Left colon (tissue), 2 donors: ENCODE measurements around the gene TASP1. TPM values are rescaled to one million over a fixed set of nuclear protein-coding genes. Genes with fewer than 3 reads are reported as not detected.
A peak's percentile ranks its signal among the peaks of the same experiment; 100 is the strongest.

Experiments
- ATAC-seq: fragments of 200-7000 bp; cut with Tn5 transposase; one replicate; pipeline ENCODE4 v1.9.1; 2020; ENCODE audit warnings: mild to moderate bottlenecking, moderate library complexity
- DNase-seq, 2 donors: peaks; one replicate each; pipeline ENCODE4 v3.0.0-alpha.2; 2020
- intact Hi-C, 2 donors: fragments of 100-400 bp; cut with DNase I in 1 of 2; cut with micrococcal nuclease in 1 of 2; formaldehyde crosslinking; loops; one replicate each; pipeline versions ENCODE4 v1.11.2 to v1.14.0; 2022; cut with DNase I, micrococcal nuclease
- total RNA-seq, 2 donors: library from RNA; stranded (reverse); fragmentation: NEBNext Ultra II Directional; extraction: Animal tissue kit (Norgen Biotek cat#: 25700); gene quantifications; one replicate each; pipeline ENCODE4 v1.2.1, GENCODE V29; 2021
- donor health status: DM: no; HTN: no; CAD: no.
- donor health status: DM: yes; HTN: yes; CAD: no.

TASP1 gene
- total RNA-seq, 2 donors from 2014 or later, result 14.3 TPM

DNA sequence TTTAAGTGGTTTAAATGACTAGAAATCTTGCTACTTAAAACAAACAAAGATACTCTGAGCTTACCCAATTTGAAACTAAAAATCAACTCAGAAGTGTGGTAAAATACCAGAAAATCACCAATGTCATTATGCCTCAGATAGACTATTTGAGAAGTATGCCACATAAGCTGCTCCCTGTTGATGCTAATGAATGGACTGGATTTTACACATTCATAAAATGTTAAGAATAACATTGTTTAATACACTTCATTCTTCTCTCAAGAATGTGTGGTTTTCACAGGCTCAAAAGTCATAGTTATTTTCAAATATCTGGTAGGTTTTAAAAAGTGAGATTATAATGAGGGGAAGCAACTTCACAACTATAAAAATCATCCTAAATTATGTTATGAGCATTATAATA lies 170.6 kb downstream of the TASP1 start:
- intact Hi-C loops, result no loop called here
- DNase-seq (no peak), ATAC-seq (no peak)

DNA sequence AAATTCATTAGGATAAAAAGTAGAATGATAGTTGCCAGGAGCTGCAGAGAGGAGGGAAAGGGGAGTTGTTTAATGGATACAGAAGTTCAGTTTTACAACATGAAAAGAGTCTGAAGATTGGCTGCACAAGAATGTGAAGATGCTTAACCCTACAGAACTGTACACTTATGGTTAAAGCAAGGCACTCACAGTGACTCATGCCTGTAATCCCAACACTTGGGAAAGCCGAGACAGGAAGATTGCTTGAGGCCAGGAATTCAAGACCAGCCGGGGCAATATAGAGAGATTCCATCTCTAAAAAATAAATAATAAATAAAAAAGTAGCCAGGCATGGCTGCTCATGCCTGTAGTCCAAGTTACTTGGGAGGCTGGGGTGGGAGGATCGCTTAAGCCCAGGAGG lies 174.0 kb downstream of the TASP1 start:
- DNase-seq, result no peak
- intact Hi-C loops, result no loop called here
- ATAC-seq, result no peak

DNA sequence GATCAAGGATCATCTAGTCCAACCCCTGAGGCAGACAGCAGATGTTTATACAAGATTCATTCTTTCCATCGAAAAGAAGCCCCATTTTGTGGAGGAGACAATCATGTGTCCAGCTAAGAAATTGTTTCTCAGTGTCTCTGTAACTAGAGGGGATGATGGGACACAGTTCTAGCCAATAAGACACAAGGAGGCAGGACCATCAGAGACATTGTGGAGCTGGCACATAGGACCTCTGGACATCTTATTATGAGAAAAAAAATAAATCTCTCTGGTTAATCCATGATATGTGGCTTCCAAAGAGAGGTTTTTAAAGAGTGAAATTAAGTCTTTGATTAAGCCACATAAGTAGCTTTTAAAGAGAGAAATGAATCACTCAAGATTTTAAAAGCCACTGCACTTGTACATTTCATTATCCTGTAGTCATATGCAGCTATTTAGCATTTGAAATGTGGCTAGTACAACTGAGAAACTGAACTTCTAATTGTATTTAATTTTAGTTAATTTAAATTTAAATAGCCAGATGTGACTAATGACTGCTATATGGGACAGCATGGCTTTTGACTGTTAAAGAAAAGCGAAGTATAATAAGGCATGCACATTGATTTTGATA lies 176.8 kb downstream of the TASP1 start:
- intact Hi-C loops, result no loop called here
- DNase-seq (no peak), ATAC-seq (no peak)

DNA sequence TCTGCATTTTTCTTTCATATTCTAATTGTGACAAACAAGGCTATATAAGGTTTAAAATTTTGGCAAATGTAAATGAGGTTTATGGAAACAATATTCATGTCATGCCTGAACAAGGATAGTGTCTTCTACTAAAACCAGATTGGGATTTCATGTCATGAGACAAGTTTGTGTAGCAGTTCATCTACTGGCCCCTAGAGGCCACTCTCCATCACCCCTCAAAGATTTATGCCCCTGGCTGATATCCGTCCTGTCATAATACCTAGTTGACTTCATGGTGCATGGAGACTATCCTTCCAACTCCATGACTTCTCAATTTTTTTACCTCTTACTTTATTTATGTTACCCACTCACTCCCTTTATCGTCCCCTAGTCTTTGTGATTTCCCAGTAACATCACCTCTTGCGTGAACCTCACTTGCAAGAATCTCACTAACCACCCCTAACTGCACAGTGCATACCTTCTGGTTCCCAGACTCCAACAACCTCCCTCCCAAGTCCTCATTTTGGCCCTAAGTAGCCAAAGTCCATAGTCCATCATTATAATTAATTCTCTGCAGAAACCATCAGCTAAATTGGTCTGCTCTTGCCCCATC lies 179.8 kb downstream of the TASP1 start:
- intact Hi-C loops, result no loop called here
- peak; percentile 82 for ATAC-seq
- DNase-seq, result peak in 1 of 2 donors; percentile 11

DNA sequence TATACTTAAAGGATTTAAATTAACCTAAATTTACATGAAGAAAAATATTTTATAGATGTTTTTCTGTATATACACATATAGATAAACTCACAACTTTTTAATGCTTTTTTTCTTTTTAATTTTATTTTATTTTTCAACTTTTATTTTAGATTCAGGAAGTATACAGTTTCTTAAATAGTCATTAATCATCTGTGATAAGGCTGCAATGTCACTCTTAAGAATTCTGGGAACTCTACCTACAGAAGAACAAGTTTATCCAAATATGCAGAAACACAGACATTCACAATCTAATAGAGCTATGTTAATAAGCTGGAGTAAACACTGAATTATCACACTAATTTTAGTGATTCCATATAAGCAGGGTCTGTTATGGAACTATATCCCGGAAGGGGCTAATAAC lies 181.2 kb downstream of the TASP1 start:
- intact Hi-C loops, result no loop called here
- DNase-seq (no peak), ATAC-seq (no peak)

DNA sequence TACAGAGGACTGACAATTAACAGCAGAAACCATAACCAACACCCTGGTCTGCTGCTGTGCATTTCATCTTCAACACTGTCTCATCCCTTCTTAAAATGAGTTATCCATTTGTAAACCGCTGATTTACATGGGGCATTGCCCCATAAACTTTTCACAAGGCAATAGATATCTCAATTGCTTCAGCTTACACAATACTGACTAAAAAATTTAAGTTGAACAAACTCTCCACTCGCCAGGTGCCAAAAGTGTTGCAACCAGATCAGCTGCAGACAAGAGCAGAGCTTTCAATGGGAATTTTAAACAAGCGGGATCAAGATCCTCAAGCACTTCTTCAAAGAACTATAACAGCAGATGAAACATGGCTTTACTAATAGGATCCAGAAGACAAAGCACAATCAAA lies 183.0 kb downstream of the TASP1 start:
- DNase-seq (no peak), ATAC-seq (no peak)
- intact Hi-C loops, result no loop called here

DNA sequence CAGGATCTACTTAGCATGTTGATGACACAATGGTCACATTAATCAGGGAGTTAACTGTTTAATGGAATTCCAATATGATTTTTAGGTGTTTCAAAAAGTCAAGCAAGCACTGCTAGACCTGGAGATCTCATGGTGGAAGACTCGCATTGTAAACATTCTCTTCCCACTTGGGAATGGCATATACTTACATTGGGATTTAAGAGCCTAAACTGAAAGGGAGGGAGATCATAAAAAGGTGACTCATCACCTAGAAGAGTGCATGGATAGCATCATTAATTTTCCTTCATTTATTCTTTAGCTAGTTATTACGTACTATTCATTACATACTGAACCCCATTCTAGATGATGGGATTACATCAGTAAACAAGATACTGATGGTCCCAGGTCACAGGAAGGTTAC lies 185.4 kb downstream of the TASP1 start:
- no peak for ATAC-seq
- intact Hi-C loops, result no loop called here
- DNase-seq, result no peak

DNA sequence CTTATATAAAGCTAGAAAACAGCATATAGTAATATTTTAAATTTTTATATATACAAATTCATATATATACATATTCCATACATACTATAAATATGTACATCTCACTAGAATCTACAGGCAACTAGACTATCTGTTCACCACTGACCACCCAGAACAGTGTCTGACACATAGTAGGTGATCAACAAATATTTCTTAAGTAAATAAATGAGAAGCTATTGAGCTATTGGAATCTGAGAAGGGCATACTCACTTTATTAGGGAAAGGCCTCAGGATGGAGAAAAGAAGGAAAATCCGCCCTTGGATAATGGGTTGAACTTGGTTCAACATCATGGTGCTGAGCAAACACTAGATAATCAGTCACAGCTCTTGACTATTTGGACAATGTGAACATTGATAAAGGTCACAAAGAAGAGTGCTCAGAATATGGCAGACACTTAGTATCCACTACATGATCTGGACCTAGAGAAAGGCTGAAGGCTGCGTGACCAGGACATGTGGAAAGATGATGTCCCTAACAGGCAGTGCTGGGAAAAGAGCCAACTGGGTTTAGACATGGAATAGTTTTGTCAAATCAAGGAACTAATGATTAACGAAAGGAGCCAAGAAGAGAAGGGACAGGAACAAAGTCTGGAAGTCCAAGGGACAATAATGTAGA lies 186.1 kb downstream of the TASP1 start:
- intact Hi-C loops, result no loop called here
- no peak for DNase-seq
- ATAC-seq, result no peak

DNA sequence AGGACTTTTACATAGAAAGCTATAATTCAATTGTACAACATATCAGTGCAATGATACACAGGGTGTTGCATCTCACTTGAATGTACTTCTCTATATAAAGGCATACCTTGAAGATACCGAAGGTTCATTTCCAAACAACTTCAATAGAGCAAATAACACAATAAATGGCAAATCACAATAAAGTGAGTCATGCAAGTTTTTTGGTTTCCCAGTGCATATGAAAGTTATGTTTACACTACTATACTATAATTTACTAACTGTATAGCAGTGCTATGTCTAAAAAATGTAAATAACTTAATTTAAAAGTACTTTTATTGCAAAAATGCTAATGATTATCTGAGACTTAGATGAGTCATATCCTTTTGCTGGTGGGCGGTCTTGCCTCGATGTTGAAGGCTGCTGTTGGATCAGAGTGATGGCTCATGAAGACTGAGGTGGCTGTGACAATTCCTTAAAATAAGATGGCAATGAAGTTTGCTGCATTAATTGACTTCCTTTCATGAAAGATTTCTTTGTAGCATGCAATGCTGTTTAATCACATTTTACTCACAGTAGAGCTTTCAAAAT lies 188.8 kb downstream of the TASP1 start:
- intact Hi-C loops, result no loop called here
- DNase-seq (no peak), ATAC-seq (no peak)

DNA sequence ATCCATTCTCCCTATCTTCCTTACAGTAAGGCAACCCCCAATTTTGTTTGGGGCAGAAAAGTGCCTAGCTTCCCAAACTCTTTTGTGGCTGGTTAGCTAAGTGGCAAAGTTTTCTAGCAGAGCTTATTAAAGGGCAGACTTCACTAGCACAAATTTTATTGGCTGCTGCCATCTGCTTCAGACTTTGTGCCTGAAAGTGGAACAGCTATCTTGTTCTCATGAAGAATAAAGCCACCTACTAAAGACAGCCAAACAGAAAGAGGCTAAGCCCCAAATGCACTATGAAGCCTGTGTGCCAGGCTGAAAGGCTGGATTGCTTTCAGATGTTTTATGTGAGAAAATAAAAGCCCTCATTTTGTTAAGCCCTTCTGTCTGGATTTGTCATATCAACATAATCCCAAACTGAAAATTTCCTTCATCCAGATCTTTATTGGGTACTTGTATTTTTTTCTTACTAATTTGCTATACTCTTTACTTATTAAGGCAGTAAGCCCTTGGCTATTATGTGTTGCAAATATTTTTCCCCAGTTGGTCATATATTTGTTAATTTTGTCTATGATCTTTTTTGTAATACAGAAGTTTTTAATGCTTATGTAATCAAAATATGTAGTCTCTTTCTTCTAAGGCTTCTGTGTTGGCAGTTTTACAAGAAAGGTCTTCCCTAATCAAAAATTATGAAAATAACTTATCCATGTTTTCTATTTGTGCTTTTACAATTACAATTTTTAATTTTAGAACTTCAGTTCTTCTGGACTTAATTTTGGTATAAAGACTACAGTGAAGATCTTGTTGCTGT lies 191.1 kb downstream of the TASP1 start:
- ATAC-seq, result no peak
- intact Hi-C loops, result no loop called here

DNA sequence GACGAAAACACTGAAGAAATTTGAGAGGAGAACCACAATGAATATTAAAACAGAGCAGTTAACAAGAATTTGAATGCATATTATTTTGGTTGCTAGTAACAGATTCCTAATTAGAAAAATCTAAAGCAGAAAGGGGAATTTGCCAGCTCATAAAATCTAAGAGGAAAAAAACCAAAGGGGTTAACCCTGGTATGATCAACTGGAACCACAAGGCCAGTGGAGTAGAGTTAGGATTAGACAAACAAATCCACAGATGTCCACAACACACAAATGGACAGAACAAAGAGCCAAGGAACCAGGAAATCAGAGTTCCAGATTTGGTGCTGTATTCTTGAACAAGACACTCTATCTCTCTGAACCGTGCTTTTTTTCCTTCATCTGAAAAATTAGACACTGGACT lies 195.0 kb downstream of the TASP1 start:
- intact Hi-C loops, result no loop called here
- DNase-seq (no peak), ATAC-seq (no peak)

More for the DNA sequence above, 191.1 kb downstream of the TASP1 start:
- DNase-seq, result no peak

DNA sequence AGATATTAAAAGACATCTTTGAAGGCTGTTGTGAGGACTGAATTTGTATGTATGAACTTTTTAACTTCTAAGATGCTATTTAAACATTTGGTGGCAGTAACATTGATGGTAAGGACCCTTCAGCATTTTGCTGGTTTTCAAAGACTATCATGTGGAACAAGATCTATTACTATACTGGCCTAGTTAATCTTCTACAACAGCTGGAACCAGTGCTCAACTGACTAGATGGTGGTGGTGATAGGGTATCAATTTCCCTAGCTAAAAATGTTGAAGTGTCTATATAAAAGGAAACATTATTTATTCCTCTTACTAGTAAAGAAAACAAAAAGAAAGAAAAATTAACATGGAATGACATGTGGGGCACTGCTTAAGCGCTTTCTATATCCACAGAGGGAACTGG lies 195.7 kb downstream of the TASP1 start:
- no peak for ATAC-seq
- intact Hi-C loops, result no loop called here
- no peak for DNase-seq

DNA sequence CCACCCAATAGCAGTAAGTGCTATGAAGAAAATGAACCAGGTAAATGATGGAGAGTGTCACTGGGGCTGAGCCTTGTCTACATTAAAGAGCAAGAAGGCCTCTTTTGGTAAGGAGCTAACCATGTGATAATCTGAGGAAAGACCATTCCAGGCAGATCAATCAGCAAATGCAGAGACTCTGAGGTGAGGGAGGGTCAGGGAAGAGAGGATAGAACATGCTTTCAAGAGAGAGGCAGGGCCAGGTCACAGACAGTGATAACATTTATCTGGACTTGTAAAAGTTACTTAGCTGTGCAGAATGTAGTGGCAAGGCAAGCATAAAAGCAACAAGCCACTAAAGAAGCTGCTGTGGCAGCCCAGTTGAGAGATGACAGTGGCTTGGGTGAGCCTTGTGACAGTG lies 197.3 kb downstream of the TASP1 start:
- DNase-seq, result no peak
- no peak for ATAC-seq
- intact Hi-C loops, result no loop called here

DNA sequence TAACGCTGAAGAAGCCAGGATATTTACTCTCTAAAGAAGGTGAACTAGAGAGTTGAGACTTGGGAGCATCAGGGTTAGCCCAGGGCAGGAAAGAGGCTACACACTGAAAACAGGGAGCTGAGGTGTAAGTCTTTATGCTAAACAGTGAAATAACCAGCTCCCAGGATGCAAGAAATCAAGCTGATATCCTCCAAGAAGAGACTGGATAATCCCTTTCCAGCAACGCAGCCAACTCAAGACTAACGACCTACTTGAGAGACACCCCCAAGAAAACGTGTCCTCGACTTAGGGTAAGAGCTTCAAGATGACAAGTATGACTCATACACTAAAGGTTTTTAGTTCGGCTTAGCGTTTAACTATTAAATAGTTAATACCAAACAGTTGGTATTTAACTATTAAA lies 202.2 kb downstream of the TASP1 start:
- ATAC-seq (no peak), DNase-seq (no peak)
- intact Hi-C loops, result no loop called here

DNA sequence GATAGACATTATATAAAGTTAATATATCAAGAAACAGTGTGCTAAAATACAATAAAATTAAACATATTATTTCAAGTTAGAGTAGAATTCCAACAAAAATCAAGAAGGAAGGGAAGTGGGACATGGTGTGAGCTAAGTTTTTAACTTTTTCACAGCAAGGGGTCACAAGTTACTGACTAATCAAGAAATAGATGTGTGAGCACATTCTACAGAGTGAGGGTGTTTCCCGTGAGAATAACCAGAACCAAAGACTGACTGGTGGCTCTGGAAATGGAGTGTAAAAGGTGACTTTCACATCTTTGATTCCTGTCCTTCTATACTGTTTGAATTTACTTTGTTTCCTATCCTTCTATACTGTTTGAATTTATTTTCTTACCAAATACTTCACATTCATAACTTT lies 206.6 kb downstream of the TASP1 start:
- intact Hi-C loops, result no loop called here
- DNase-seq, result no peak
- ATAC-seq, result no peak

DNA sequence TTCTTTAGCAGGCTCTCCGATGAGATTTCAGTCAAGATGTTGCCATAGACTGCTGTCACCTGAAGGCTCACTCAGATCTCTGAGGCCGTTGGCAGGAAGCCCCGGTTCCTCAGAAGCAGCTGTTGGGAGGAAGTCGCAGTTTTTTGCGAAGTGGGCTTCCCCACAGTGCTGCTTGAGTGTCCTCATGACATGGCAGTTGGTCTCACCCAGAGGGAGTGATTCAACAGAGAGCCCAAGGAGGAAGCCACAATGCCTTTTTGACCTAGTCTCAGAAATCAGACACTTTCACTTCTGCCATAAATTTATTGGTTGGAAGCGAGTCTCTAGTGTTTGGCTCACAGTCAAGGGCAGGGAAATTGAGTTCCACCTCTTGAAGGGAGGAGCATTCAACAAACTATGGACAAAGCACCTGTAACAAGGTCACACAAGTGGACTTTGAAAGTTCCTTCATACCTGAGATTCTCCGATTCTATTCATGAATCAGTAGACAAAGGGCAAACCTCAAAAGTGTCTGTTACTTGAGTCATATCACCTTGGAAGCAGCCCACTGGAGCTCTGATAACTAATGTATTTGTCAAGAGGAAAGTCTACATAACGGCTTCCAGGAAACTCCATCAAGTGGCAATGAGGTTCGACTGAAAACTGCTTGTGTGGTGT lies 208.3 kb downstream of the TASP1 start:
- intact Hi-C loops, result no loop called here
- ATAC-seq (peak; percentile 70), DNase-seq (no peak)

DNA sequence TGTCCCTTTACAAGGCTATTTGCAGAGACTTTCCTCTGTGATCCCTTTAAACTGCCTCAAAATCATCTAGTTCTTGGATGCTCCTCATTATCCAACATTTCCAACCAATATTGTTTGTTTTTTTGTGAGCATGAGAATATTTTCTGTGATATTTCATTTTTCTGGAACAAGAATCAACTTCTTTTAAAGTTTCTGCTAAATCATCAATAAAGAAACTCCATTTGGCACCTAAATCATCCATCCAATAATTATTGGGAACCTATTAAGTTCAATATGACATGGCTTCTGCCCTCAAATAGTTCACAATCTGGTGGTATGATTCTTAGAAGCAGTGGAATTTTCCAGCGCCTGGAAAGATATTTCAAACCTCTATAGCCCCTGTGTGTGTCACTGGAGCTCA lies 210.0 kb downstream of the TASP1 start:
- intact Hi-C loops, result no loop called here
- DNase-seq (no peak), ATAC-seq (no peak)

DNA sequence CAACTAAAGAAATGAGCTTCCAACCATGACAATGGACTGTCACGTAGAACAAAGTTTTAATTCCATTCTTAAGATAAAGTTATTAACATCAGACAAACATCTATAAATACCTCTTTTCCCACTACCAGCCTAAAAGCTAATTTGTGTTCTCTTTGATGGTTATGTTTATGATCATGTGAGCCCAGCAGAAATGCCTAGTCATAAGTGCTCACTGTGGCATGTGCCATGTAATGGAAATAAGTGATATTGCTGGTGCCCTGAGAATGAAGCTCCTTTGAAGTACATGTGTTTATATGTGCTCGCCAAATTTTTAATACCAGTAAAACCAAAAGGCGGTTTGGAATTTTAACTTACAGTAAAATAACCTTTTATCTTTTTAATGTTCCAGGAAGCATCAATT lies 211.9 kb downstream of the TASP1 start:
- ATAC-seq, result no peak
- no peak for DNase-seq
- intact Hi-C loops, result no loop called here
